Stimulated activated CD4-positive, alpha-beta T cell treated with anti-CD3 and anti-CD28 coated beads, Interleukin-2, amount 100 ng/mL, for 48 hours (primary cell): ENCODE data around the gene NXPE3.
A peak's percentile ranks its signal among the peaks of the same experiment; 100 is the strongest.

ENCODE experiments used
- DNase-seq, 2 donors: peaks; one replicate each; pipeline ENCODE4 v3.0.0-alpha.2; 2020

Gene NXPE3

GRCh38 chr3:101803173-101803782 lies 24.3 kb downstream of the NXPE3 start:
- peak; percentile 47 to 52 for DNase-seq

GRCh38 chr3:101803939-101804338 lies 24.9 kb downstream of the NXPE3 start:
- DNase-seq: no peak

DNA sequence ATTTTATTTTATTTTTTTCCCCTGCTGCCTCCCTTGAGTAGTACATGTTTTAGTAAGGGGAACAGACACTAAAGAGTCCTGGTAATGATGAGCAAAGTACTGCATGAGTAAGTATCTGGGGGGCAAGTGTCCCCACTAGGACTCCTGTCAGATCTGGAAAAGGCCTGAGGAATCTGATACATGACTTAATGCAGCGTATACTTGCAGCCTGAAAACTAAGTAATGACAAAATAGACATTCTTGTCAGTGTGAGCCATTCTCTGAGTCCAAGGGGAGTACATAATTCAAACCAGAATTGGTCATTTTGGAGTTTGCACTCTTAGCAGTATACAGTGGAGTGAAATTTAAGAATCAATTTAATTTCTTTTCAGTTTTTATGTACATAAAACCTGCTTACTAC lies 27.5 kb downstream of the NXPE3 start:
- no peak for DNase-seq

- no peak for DNase-seq
These were observed 28.9 kb downstream of the NXPE3 start for GRCh38 chr3:101807888-101808287.

DNA sequence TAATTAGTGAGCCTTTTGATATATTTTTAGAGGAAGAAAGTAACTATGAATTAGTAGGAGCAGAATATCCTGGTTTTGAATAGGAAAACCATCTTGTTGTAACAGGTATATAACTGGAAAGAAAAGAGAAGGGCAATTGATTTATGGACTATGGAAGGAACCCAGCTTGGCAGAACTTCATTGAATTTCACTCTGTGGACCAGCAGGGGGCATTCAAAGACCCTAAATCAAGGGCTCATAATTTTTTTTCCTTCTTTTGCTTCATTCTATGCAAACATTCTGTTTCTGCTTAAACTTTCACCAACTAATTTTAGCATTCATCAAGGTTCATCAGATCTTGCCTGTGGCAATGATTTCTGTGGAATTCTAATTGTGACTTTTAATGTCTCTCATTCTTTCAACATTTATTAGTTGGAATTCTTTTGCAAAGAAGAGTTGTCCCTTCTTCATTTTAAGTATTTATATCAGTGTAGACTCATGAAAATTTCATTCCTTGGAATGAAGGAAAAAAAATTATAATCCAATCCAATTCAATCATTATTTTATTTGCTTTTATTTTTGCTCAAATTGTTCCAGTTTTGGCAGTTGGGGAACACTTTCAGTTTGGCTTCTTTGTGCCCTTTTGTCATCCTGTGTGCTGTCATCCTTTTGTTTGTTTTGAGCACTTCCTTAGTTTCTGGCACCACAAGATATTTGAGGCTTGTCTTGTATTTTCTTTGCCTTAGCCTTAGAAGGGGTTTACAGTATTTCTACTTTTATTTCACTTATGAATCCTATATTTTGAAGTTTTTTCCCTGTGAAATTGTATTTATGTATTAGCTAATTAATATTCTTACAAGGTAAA lies 30.4 kb downstream of the NXPE3 start:
- peak in 1 of 2 donors; percentile 26 for DNase-seq

DNA sequence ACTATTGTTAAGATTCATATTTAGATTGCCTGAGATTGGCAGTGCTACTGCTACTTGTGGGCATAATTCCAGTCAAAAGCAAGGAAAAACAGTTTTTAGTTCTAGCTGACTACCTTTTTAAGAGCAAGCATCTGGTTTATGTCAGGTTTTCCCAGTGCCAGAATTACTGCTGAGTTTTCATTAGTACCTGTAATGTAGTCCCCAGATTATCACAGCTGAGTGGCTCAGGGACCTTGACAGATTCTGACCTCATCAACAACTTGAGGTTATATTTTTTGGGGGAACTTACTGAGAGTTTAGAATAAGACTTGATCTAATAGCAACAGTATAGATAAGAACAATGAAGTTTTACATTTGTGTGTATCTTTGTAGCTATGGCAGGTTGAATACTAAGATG lies 31.0 kb downstream of the NXPE3 start:
- DNase-seq: no peak

DNA sequence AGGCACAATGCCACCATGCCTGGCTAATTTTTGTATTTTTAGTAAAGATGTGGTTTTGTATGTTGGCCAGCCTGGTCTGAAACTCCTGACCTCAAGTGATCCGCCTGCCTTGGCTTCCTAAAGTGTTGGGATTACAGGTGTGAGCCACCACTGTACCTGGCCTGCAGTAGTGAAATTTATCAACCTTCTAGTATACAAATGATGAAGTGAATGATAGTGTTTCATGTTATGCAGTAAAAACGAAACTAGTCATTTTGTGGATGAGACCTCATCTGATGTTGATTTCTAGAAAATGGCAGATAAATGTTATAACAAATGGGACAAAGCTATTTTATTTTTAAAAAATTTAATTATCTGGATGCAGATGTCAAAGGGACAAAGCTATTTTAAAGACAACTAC lies 32.9 kb downstream of the NXPE3 start:
- DNase-seq: no peak

DNA sequence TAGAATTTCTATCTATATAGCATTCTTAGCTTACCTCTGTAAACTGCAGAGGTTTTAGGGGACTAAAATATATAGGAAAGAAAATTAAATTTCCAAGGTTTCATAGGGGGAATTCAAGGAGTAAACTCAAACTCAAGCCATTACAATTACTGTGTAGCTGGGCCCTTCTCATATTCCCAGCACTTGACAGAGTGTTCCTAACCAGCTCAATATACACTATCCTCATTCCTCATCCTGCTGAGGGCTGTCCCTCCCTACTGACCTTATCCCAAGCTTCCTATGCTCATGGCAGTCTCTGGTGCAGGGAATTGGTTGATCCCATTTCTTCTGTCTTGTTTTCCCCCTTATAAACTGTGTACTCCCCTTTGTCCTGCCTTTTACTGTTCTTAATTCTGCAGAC lies 33.9 kb downstream of the NXPE3 start:
- no peak for DNase-seq

DNA sequence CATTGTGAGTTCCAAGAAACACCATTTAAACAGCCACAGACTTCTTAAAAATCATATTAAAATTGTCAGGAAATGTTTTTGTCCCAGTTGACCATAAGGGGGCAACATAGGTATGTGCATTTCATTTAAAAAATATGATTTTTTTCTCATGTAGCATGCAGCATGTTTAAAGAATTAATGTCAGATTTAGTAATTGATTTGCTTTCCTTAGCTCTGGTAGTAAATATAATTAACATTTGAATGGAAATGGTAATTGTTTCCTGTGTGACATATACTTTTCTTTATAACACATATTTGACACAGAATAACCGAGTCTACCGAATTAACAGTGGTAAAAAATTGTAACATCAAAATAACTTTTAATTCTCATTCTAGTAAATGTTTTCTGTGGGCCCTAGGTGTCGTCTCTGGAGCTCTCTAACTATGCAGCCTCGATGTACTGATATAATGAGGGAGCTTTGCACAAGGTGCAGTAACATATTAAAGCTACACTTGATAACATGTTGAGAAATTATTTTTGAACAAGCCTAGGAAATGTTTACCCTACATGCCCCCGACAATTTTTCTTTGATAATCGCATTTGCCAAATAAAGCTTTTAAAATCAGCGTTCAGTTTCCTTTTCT lies 34.9 kb downstream of the NXPE3 start:
- DNase-seq: no peak

- no peak for DNase-seq
These were observed 35.8 kb downstream of the NXPE3 start for GRCh38 chr3:101814835-101815234.

DNA sequence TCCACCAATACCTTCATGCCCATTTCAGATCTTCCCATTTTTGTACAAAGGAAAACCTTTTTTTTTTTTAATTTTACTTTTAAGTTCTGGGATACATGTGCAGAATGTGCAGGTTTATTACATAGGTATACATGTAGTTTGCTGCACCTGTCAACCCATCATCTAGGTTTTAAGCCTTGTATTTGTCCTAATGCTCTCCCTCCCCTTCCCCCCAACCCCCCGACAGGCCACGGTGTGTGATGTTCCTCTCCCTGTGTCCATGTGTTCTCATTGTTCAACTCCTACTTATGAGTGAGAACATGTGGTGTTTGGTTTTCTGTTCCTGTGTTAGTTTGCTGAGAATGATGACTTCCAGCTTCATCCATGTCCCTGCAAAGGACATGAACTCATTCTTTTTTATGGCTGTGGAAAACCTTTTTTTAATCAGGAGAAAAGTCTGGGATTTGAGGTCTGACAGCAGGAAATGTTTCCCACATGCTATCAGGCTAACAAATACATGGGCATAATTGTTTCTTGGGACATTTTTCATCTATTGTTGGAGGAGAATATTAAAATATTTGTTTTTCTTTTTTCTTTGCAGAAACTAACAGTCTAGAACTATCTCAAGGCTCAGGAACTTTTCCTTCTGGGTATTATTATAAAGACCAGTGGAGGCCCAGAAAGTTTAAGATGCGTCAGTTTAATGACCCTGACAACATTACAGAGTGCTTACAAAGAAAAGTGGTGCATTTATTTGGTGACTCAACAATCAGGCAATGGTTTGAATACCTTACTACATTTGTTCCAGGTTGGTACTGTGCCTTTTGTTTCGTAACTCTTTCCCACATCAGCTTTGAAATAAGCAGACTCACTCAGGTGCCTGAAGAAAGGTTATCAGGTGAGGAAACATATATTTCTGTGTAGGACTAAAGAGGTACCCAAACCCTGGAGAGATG lies 37.5 kb downstream of the NXPE3 start:
- no peak for DNase-seq

DNA sequence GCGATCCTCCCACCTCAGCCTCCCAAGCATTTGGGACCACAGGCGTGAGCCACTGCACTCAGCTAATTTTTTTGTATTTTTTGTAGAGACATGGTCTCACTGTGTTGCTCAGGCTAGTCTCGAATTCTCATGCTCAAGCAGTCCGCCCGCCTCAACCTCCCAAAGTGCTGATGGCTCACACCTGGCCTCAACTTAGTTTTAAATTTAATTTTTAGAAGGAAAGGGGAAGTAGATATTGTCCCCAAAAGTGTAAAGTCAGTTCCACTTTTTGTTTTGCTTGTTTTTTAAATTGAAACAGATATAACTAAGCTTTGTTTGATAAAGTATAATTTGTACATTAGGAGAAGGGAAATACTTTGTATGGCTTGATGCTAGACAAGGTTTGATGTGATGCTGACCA lies 39.0 kb downstream of the NXPE3 start:
- DNase-seq: no peak

DNA sequence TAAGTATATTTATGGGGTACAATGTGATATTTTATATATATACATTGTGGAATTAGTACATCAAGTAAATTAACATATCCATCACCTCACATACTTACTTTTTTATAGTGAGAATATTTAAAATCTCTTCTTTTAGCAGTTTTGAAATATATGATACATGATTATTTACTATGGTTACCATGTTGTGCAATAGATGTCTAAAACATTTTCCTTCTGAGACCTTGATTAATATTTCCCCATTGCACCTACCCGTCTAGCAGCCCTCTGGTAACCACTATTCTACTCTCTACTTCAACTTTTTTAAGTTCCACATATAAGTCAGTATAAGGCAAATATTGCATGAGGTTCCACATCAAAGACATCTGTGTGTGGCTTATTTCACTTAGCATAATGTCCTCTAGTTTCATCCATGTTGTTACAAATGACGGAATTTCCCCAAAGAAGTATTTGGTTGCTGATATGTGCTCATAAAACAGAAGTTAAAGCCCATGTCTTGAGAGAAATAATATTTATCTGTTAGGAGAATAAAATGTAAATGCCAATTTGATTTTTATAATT lies 40.7 kb downstream of the NXPE3 start:
- no peak for DNase-seq

GRCh38 chr3:101821503-101821902 lies 42.5 kb downstream of the NXPE3 start:
- DNase-seq: no peak

DNA sequence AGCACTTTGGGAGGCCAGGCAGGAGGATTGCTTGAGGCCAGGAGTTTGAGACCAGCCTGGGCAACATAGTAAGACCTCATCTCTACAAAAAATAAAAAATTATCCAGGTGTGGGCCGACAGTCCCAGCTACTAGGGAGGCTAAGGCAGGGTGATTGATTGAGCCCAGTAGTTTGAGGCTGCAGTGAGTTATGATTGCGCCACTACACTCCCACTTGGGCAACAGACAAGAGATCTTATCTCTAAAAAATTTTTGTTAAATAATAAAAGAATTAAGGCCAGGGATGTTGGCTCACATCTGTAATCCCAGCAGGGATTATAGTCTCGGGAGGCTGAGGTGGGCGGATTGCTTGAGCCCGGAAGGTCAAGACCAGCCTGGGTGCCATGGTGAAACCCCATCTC lies 44.5 kb downstream of the NXPE3 start:
- no peak for DNase-seq

DNA sequence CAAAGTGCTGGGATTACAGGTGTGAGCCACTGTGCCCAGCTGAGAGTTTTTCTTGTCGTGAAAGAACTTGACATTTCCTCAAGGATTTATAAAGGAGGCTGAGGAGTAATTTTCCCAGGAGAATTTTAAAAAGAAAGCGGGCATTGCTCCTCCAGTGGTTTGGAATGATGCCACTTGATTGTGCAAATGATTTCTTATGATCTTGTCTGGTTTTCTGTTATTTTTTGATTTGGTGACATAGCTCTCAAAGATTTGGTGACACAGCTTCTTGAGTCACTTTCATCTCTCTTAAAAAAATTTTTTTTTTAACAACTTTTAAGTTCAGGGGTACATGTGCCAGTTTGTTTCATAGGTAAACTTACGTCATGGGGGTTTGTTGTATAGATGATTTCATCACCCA lies 45.7 kb downstream of the NXPE3 start:
- no peak for DNase-seq

GRCh38 chr3:101825904-101826445 lies 47.0 kb downstream of the NXPE3 start:
- DNase-seq: no peak

DNA sequence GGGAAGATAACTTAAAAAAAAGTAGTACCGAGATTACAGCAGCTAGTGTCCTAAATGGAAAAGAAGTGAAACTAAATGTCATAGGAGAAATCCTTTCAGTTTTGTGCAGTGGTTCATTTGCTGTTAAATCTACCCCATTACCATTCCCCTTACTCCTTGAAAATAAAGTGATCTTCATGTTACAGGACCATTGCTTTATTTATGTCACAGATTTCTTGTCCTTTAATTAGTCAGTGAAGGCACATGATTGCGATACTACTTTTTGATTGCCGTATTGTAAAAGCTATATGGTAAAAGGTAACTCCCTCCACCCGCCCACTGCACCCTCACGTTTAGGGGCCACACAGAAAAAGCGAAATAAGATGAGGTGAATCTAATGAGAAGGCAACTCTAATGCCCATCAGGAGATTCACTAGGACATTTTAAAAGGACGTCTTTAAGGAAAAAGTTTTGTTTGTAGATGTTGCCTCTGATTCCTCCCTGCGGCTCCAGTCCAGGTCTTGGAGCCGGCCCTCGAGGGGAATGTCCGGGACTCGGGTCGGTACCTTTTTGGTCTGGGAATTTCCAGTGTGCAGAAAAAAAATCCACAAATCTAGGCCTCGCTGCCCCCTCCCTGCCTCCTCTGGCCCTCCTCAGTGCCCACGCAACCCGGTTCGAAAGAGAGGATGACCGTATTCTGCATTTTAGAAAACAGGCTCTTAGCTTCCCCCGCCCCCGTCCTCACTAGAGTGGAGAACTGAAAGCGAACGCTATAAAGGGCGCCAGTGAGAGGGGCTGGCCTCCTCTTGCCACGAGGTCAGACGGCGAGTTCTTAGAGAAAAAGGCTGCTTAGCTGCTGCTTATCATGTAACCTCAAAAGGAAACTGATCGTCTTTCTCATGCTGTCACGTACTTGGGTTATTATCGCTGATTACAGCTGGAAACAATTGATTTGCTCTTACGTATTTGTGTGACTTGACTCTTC lies 48.5 kb downstream of the NXPE3 start:
- peak; percentile 75 to 80 for DNase-seq

DNA sequence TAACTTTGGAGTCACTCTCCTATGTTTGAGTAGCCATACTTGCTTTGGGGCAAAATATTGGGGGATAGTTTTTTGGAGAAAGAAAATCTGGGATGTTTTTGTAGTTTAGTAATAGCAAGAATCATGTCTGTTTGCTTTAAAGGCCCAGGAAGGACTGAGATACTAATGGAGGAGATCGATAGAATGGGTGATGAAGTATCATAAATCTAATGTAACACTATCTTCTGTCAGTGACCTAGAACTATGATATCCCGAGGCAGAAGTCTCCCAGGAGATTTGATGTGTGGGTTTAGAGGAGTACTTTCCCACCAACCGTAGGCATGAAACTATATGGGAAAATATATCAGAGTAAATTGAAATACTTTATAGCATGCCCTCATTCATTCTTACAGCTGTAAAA lies 49.3 kb downstream of the NXPE3 start:
- DNase-seq: no peak

GRCh38 chr3:101828691-101829436 lies 49.9 kb downstream of the NXPE3 start:
- DNase-seq: peak; percentile 39 to 49
